Measurements from ENCODE around the gene ASB1. TPM values are rescaled to one million over a fixed set of nuclear protein-coding genes. Genes with fewer than 3 reads are reported as not detected.
A peak's percentile ranks its signal among the peaks of the same experiment; 100 is the strongest.
"Not testable (repeated sequence)": the region's sequence is repeated elsewhere in the genome, so short reads cannot be mapped to it uniquely, and the experiment has no call there.

ASB1 gene
- total RNA-seq, 1 experiment from 2014 or later, result 46.0 TPM

GRCh38 chr2:238404406-238405216, 22.1 kb upstream of the ASB1 start:
- Histone ChIP-seq H3K4me1 (ENCODE audit: insufficient read depth, low read length) (no peaks in the 10 kb centered on the region), H2BK15ac (ENCODE audit: low read depth, low read length) (no peak overlapping the region), H2AFZ (ENCODE audit: low read length) (no peak overlapping the region), H2BK120ac (ENCODE audit: low read depth, low read length, poor library complexity, severe bottlenecking) (no peak overlapping the region), H3K4me2 (ENCODE audit: insufficient read depth, insufficient read length, low read length) (no peak overlapping the region), H4K91ac (ENCODE audit: insufficient read length, low read depth, low read length) (no peak overlapping the region), H3K27me3 (ENCODE audit: insufficient read depth, low read length) (no peaks in the 10 kb centered on the region), H3K4ac (ENCODE audit: low read depth, low read length) (no peak overlapping the region), H3K23ac (ENCODE audit: insufficient read length, low read depth, low read length) (no peak overlapping the region), H3K79me1 (ENCODE audit: insufficient read depth, low read depth, low read length, poor library complexity, severe bottlenecking) (no peaks in the 10 kb centered on the region), H3K9me3 (ENCODE audit: control insufficient read depth, low read depth, low read length) (no peaks in the 10 kb centered on the region), H3K56ac (ENCODE audit: insufficient read length, low read depth, low read length) (no peak overlapping the region), H3K14ac (ENCODE audit: insufficient read depth, low read length) (peak overlapping the region; percentile 39; the same call in 1 of the 2 replicates), H3K27ac (ENCODE audit: insufficient read length, low read depth, low read length) (no peak overlapping the region), H2AK5ac (ENCODE audit: insufficient read length, low read length) (no peak overlapping the region), H2BK5ac (ENCODE audit: insufficient read length, low read length) (no peak overlapping the region), H4K20me1 (ENCODE audit: control insufficient read depth, insufficient read depth, insufficient read length) (no peaks in the 10 kb centered on the region), H3T11ph (ENCODE audit: low read length) (no peak overlapping the region), H2BK20ac (ENCODE audit: low read depth, low read length, poor library complexity, severe bottlenecking) (no peak overlapping the region), H3K23me2 (ENCODE audit: insufficient read length, low read depth, low read length, poor library complexity, severe bottlenecking) (no peaks in the 10 kb centered on the region), H3K9ac (ENCODE audit: extremely low read depth, insufficient read length, low read length) (no peak overlapping the region), H4K8ac (replicated peaks; ENCODE audit: insufficient read length, low read depth, low read length) (no peak overlapping the region), H3K79me2 (ENCODE audit: insufficient read depth, low read length) (no peaks in the 10 kb centered on the region), H3K18ac (ENCODE audit: insufficient read length, low read depth, low read length) (no peak overlapping the region), H4K5ac (ENCODE audit: insufficient read length, low read depth, low read length) (no peak overlapping the region), H2BK12ac (ENCODE audit: insufficient read length, low read depth, low read length) (no peak overlapping the region)
- TF ChIP-seq CTCF (conservative IDR thresholded peaks at IDR 0.05), result no peak
- Mint-ChIP-seq H3K27me3 (ENCODE audit: low read depth) (no peaks in the 10 kb centered on the region), H3K4me3 (no peak overlapping the region), H3K9me3 (no peaks in the 10 kb centered on the region), H3K4me1 (peaks cover 8 to 24% of the 10 kb centered on the region in 2 experiments), H3K27ac (no peak overlapping the region), H3K36me3 (ENCODE audit: insufficient read depth in 1 of 3, low read depth in 3 of 3) (peaks cover 0 to 2% (median 0%) of the 10 kb centered on the region in 3 experiments; a peak in 2 of 7 replicates)
- WGBS (ENCODE audit: extremely low coverage, insufficient read length, low lambda C conversion rate), result no CpG with 5 or more reads among the region's 19 CpGs
- no peak for DNase-seq

DNA sequence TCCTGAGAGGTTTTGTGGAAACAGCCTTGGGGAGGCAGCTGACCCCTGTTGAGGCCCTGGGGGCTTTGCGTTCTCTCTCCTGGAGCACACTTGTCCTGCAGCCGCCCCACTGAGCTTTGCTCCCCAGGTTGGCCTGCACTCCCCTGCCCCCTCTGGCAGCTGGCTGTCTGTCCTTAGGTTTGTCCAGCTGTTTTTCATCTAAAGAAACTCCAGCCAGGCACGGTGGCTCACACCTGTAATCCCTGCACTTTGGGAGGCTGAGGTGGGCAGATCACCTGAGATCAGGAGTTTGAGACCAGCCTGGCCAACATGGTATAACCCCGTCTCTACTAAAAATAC, 21.5 kb upstream of the ASB1 start:
- WGBS (ENCODE audit: extremely low coverage, insufficient read length, low lambda C conversion rate), result no CpG with 5 or more reads among the region's 4 CpGs
- H3K4me1 ChIP-seq (ENCODE audit: insufficient read depth, low read length); H3K27me3 ChIP-seq (ENCODE audit: insufficient read depth, low read length); H2BK120ac ChIP-seq (ENCODE audit: low read depth, low read length, poor library complexity, severe bottlenecking); H2BK15ac ChIP-seq (ENCODE audit: low read depth, low read length); H4K8ac ChIP-seq (replicated peaks; ENCODE audit: insufficient read length, low read depth, low read length); H3K56ac ChIP-seq (ENCODE audit: insufficient read length, low read depth, low read length); H3K9ac ChIP-seq (ENCODE audit: extremely low read depth, insufficient read length, low read length); H3K79me1 ChIP-seq (ENCODE audit: insufficient read depth, low read depth, low read length, poor library complexity, severe bottlenecking); H2BK12ac ChIP-seq (ENCODE audit: insufficient read length, low read depth, low read length); H3K27ac Mint-ChIP-seq; H3K23ac ChIP-seq (ENCODE audit: insufficient read length, low read depth, low read length); H3K27ac ChIP-seq (ENCODE audit: insufficient read length, low read depth, low read length); H3K14ac ChIP-seq (ENCODE audit: insufficient read depth, low read length); H3K4me2 ChIP-seq (ENCODE audit: insufficient read depth, insufficient read length, low read length); H3K4me3 Mint-ChIP-seq; H3K18ac ChIP-seq (ENCODE audit: insufficient read length, low read depth, low read length); H3K9me3 Mint-ChIP-seq; H3K27me3 Mint-ChIP-seq (ENCODE audit: low read depth); H2AK5ac ChIP-seq (ENCODE audit: insufficient read length, low read length); H4K5ac ChIP-seq (ENCODE audit: insufficient read length, low read depth, low read length); H3K36me3 Mint-ChIP-seq (ENCODE audit: insufficient read depth in 1 of 3, low read depth in 3 of 3); H3K23me2 ChIP-seq (ENCODE audit: insufficient read length, low read depth, low read length, poor library complexity, severe bottlenecking); H4K20me1 ChIP-seq (ENCODE audit: control insufficient read depth, insufficient read depth, insufficient read length); H3T11ph ChIP-seq (ENCODE audit: low read length); H2BK5ac ChIP-seq (ENCODE audit: insufficient read length, low read length); H3K79me2 ChIP-seq (ENCODE audit: insufficient read depth, low read length); H3K9me3 ChIP-seq (ENCODE audit: control insufficient read depth, low read depth, low read length); H3K4ac ChIP-seq (ENCODE audit: low read depth, low read length); H4K91ac ChIP-seq (ENCODE audit: insufficient read length, low read depth, low read length); DNase-seq; H2AFZ ChIP-seq (ENCODE audit: low read length); H2BK20ac ChIP-seq (ENCODE audit: low read depth, low read length, poor library complexity, severe bottlenecking): not testable (repeated sequence)
- peaks cover 13 to 30% of the 10 kb centered on the region in 2 experiments for H3K4me1 Mint-ChIP-seq
